Kidney epithelial cell (primary cell): Measurements from ENCODE around the gene PIGA. TPM values are rescaled to one million over a fixed set of nuclear protein-coding genes. Genes with fewer than 3 reads are reported as not detected.
"Not testable (repeated sequence)": the region's sequence is repeated elsewhere in the genome, so short reads cannot be mapped to it uniquely, and the experiment has no call there.

Experiments
- DNase-seq: peaks from one replicate; pipeline ENCODE4 v3.0.0-alpha.2; 2010; ENCODE audit warnings: low read depth
- H3K27me3 ChIP-seq: 2 replicates; pipeline ENCODE4 v1.6.0; 2011; ENCODE audit warnings: low read length; ENCODE audit not compliant: control insufficient read depth, insufficient read depth
- H3K36me3 ChIP-seq: 2 replicates; pipeline ENCODE4 v1.5.1; 2011; ENCODE audit warnings: low read length; ENCODE audit not compliant: control insufficient read depth, insufficient read depth
- H3K4me3 ChIP-seq: 2 replicates; pipeline ENCODE4 v1.5.1; 2011; ENCODE audit warnings: low read depth, mild to moderate bottlenecking, control low read depth, low read length
- total RNA-seq: library from RNA; depleted of rRNA; stranded (reverse); fragments of >200 nt; gene quantifications from 2 replicates; pipeline ENCODE4 v1.2.3, GENCODE V29; 2015
- TF ChIP-seq, protein P1 (sequence below): IDR thresholded peaks from 2 replicates; pipeline ENCODE4 v1.5.1; 2011; ENCODE audit warnings: mild to moderate bottlenecking, moderate library complexity, low read length, control low read depth, inconsistent platforms; ENCODE audit not compliant: insufficient read depth, poor library complexity, severe bottlenecking

The PIGA gene
- total RNA-seq, 1 donor from 2014 or later = 18.6 TPM

GRCh38 chrX:15320297-15320696 lies 15.0 kb downstream of the PIGA start:
- Histone ChIP-seq H3K36me3 (no peaks in the 10 kb centered on the region), H3K27me3 (no peaks in the 10 kb centered on the region), H3K4me3 (no peak overlapping the region)
- TF ChIP-seq, protein P1, sequence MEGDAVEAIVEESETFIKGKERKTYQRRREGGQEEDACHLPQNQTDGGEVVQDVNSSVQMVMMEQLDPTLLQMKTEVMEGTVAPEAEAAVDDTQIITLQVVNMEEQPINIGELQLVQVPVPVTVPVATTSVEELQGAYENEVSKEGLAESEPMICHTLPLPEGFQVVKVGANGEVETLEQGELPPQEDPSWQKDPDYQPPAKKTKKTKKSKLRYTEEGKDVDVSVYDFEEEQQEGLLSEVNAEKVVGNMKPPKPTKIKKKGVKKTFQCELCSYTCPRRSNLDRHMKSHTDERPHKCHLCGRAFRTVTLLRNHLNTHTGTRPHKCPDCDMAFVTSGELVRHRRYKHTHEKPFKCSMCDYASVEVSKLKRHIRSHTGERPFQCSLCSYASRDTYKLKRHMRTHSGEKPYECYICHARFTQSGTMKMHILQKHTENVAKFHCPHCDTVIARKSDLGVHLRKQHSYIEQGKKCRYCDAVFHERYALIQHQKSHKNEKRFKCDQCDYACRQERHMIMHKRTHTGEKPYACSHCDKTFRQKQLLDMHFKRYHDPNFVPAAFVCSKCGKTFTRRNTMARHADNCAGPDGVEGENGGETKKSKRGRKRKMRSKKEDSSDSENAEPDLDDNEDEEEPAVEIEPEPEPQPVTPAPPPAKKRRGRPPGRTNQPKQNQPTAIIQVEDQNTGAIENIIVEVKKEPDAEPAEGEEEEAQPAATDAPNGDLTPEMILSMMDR = no peak
- DNase-seq = no peak

DNA sequence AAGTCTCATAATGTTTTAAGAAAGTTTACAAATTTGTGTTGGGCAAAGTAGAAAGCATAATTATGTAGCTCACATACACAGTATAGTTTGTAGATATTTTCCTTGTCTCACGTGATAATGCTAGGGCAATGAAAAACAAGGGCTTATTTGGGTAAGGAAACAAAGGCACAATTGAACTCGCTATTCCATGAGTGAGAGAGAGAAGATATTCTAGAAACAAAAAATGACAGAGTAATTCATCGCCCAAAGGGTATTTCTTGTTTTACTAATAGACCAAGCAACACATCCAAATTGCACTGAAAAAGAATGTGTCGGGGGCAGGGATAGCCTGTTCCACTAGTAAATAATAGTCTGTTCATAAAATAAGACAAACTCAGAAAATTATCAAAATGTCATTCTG lies 16.2 kb downstream of the PIGA start:
- no peak for DNase-seq
- no peak overlapping the region for H3K4me3 ChIP-seq
- no peaks in the 10 kb centered on the region for H3K27me3 ChIP-seq
- TF ChIP-seq, protein P1 = no peak
- no peaks in the 10 kb centered on the region for H3K36me3 ChIP-seq

GRCh38 chrX:15315509-15315908 lies 19.8 kb downstream of the PIGA start, which contains the start of gene ASB11:
Gene ASB11 (minus strand): TSS chrX:15315640. CDS start chrX:15315605, 35 bp downstream.
- TF ChIP-seq, protein P1 = no peak
- H3K4me3 ChIP-seq = no peak within 1 kb of the TSS
- no peak for DNase-seq
- H3K27me3 ChIP-seq = no peaks in the 10 kb centered on the region
- no peaks in the 10 kb centered on the region for H3K36me3 ChIP-seq

GRCh38 chrX:15314472-15314871 lies 20.9 kb downstream of the PIGA start:
- H3K36me3 ChIP-seq = no peaks in the 10 kb centered on the region
- no peak for DNase-seq
- H3K4me3 ChIP-seq = no peak overlapping the region
- TF ChIP-seq, protein P1 = no peak
- H3K27me3 ChIP-seq = no peaks in the 10 kb centered on the region

DNA sequence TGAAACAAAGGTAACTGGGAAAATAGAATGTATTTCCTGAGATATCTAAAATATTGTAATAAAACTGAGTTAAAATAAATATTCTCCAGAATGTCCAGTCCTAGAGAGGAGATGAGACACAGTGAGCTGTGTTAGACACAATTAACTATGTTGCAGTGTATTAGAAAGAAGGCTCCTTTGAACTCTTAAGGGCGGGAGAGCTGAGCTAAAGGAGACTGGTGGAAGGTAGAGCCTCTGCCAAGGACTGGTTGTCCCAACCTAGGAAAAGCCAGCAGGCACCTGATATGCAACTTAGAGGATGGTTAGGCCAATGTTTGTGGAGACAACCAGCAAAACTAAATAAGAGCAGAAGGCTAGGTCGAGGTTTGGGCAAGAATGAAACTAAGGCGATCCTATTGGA lies 24.2 kb downstream of the PIGA start:
- Histone ChIP-seq H3K36me3 (no peaks in the 10 kb centered on the region), H3K4me3 (no peak overlapping the region), H3K27me3 (no peaks in the 10 kb centered on the region)
- TF ChIP-seq, protein P1 = no peak
- no peak for DNase-seq

DNA sequence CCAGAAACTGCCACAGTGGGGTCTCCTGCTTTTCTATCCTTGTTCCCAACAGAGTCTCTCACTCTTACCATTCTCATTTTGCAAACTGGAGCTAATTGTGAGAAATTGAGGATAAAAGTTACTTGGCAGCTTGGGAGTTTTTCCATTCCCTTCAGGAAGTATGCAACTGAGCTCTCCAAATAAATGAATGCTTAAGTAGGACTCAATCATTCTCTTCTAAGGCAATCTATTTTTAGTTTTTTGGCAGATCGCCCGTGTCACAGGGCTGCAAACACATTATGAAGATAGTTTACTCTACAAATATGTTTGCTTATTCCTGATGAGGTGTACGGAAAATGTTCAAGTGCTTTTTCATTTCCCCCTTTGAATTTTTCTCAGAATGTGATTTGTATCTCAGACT lies 25.2 kb downstream of the PIGA start:
- TF ChIP-seq, protein P1 = no peak
- Histone ChIP-seq H3K4me3 (no peak overlapping the region), H3K27me3 (no peaks in the 10 kb centered on the region), H3K36me3 (no peaks in the 10 kb centered on the region)
- no peak for DNase-seq

GRCh38 chrX:15305899-15306298 lies 29.4 kb downstream of the PIGA start:
- not testable (repeated sequence) for DNase-seq, H3K27me3 ChIP-seq, H3K36me3 ChIP-seq, H3K4me3 ChIP-seq
